Body of pancreas (tissue), 4 donors: ENCODE results near the gene BCR. TPM values are rescaled to one million over a fixed set of nuclear protein-coding genes. Genes with fewer than 3 reads are reported as not detected.

Experiments
- ATAC-seq: fragments of 150-250 bp; one replicate; pipeline ENCODE4 v1.9.1; 2016
- DNase-seq, 4 donors: peaks; one replicate each; pipeline ENCODE4 v3.0.0-alpha.2; 2019
- H3K27ac ChIP-seq, 4 donors: fragments of 200-600 bp; sonication (generic); 1 replicate in 3 of 4; 2 replicates in 1 of 4; pipeline versions ENCODE4 v1.5.1 to v1.6.1; 2016 to 2019; ENCODE audit warnings: mild to moderate bottlenecking in 1 of 4, mixed read lengths in 1 of 4, moderate library complexity in 1 of 4
- H3K27me3 ChIP-seq, 2 donors: fragments of 200-600 bp; sonication (generic); one replicate each; pipeline ENCODE4 v1.6.0; 2016; ENCODE audit warnings: mild to moderate bottlenecking in 1 of 2
- H3K36me3 ChIP-seq, 2 donors: fragments of 200-600 bp; sonication (generic); replicated peaks in 1 of 2; 2 replicates each; pipeline ENCODE4 v1.5.1; 2016; ENCODE audit warnings: low read depth in 2 of 2; ENCODE audit not compliant: insufficient read depth in 1 of 2
- H3K4me1 ChIP-seq: fragments of 200-600 bp; sonication (generic); one replicate; pipeline ENCODE4 v1.6.0; 2016
- H3K4me3 ChIP-seq, 2 donors: fragments of 200-600 bp; sonication (generic); 1 replicate in 1 of 2; 2 replicates in 1 of 2; pipeline ENCODE4 v1.5.1; 2016 to 2019
- H3K9me3 ChIP-seq, 3 donors: fragments of 200-600 bp; sonication (generic); 1 replicate in 2 of 3; 2 replicates in 1 of 3; pipeline ENCODE4 v1.5.1; 2016
- CTCF ChIP-seq, 7 experiments: fragments of 450-650 bp in 4 of 7; fragments of 200-600 bp in 3 of 7; sonication (generic) in 3 of 7; IDR thresholded peaks; one replicate each; pipeline ENCODE4 v1.5.1; 2016 to 2019; ENCODE audit warnings: antibody characterized with exemption in 7 of 7
- POLR2A ChIP-seq, 3 donors: fragments of 450-650 bp; IDR thresholded peaks; one replicate each; pipeline ENCODE4 v1.6.1; 2016; ENCODE audit warnings: antibody characterized with exemption in 3 of 3, mild to moderate bottlenecking in 2 of 3
- WGBS, 2 donors: methylation state at CpG; one replicate each; pipeline ENCODE4 v1.1.5; 2017; 5-methylcytosine and 5-hydroxymethylcytosine counted together
- intact Hi-C: fragments of 100-400 bp; cut with DNase I; formaldehyde crosslinking; loops from one replicate; pipeline ENCODE4 v1.15.1; 2023
- total RNA-seq, 2 donors: library from RNA; depleted of rRNA; stranded (reverse); fragments of >200 nt; gene quantifications; one replicate each; pipeline ENCODE4 v1.1.0, GENCODE V29; 2016

The BCR gene
- total RNA-seq, 2 donors from 2014 or later = 28.3 to 71.2 TPM

GRCh38 chr22:23300476-23300875, 120.2 kb downstream of the BCR start:
- Histone ChIP-seq H3K27me3 (no peaks in the 10 kb centered on the region), H3K4me1 (no peaks in the 10 kb centered on the region), H3K4me3 (no peak overlapping the region), H3K27ac (no peak overlapping the region), H3K36me3 (peaks cover 0 to 2% of the 10 kb centered on the region in 2 donors), H3K9me3 (no peaks in the 10 kb centered on the region)
- no peak for ATAC-seq
- TF ChIP-seq POLR2A (IDR thresholded peaks at IDR 0.05) = no peak
- TF ChIP-seq CTCF (IDR thresholded peaks at IDR 0.05) = no peak
- DNase-seq = no peak
- intact Hi-C loops = no loop called here
- 79 to 93% methylated on average over 1 to 6 of the region's 6 CpGs for WGBS, 2 donors

GRCh38 chr22:23301591-23301990, 121.3 kb downstream of the BCR start:
- H3K4me1 ChIP-seq = no peaks in the 10 kb centered on the region
- H3K36me3 ChIP-seq = peaks cover 0 to 2% of the 10 kb centered on the region in 2 donors
- no peak overlapping the region for H3K4me3 ChIP-seq
- H3K27ac ChIP-seq = no peak overlapping the region
- no peaks in the 10 kb centered on the region for H3K27me3 ChIP-seq
- 92 to 97% methylated on average over 5 to 7 of the region's 7 CpGs for WGBS, 2 donors
- intact Hi-C loops = no loop called here
- no peak for ATAC-seq
- TF ChIP-seq POLR2A (IDR thresholded peaks at IDR 0.05) (no peak), CTCF (IDR thresholded peaks at IDR 0.05) (no peak)
- DNase-seq = no peak
- no peaks in the 10 kb centered on the region for H3K9me3 ChIP-seq

- Histone ChIP-seq H3K4me1 (no peaks in the 10 kb centered on the region), H3K27me3 (no peaks in the 10 kb centered on the region), H3K36me3 (peaks cover 0 to 2% of the 10 kb centered on the region in 2 donors), H3K9me3 (no peaks in the 10 kb centered on the region), H3K27ac (no peak overlapping the region), H3K4me3 (no peak overlapping the region)
- ATAC-seq (no peak), DNase-seq (no peak)
- no peak for TF ChIP-seq POLR2A (IDR thresholded peaks at IDR 0.05)
- TF ChIP-seq CTCF (IDR thresholded peaks at IDR 0.05) = no peak
- WGBS, 2 donors = 84 to 87% methylated on average over 10 to 21 of the region's 21 CpGs
- intact Hi-C loops = no loop called here
Measured at GRCh38 chr22:23302171-23303002, 122.1 kb downstream of the BCR start.

- peak overlapping the region in 3 of 4 donors; percentile 45 to 71 (median 69) for H3K27ac ChIP-seq
- H3K36me3 ChIP-seq = no peaks in the 10 kb centered on the region
- DNase-seq (no peak), ATAC-seq (peak; percentile 39)
- 89 to 98% methylated on average over 9 of the region's 9 CpGs for WGBS, 2 donors
- H3K4me1 ChIP-seq = no peaks in the 10 kb centered on the region
- no peaks in the 10 kb centered on the region for H3K27me3 ChIP-seq
- no peak for TF ChIP-seq CTCF (IDR thresholded peaks at IDR 0.05)
- no peak for TF ChIP-seq POLR2A (IDR thresholded peaks at IDR 0.05)
- H3K9me3 ChIP-seq = no peaks in the 10 kb centered on the region
- intact Hi-C loops = no loop called here
- no peak overlapping the region for H3K4me3 ChIP-seq
Measured at GRCh38 chr22:23305321-23305910, 125.1 kb downstream of the BCR start.
